EH (cell line): Measurements from ENCODE around the gene OR8B3.
A peak's percentile ranks its signal among the peaks of the same experiment; 100 is the strongest.
"Not testable (repeated sequence)": the region's sequence is repeated elsewhere in the genome, so short reads cannot be mapped to it uniquely, and the experiment has no call there.

ENCODE experiments used
- DNase-seq: peaks from one replicate; pipeline ENCODE4 v3.0.0-alpha.2; 2015; ENCODE audit warnings: low read depth

The OR8B3 gene

DNA sequence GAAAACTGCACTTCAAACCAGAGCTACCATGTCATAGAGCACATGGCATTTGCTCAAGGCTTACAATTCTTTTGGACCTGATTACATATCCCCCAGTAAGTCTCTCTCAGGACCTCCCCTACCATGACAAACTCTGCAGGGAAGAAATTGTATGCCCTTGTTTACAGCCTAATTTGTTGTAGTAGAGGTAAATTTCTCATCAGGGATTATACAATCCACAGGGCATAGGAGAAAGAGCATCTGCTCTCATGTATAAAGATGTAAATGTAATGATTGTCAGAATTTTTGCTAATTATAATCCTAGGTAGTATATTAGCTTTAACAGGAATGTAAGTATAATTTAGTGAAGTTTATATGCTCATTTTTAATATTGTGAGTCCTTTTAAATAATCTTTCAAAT lies at the start of gene OR8B3:
OR8B3 (minus strand) TSS at position 101 of the 400 bp plus-strand sequence. CDS start 1,673 bp downstream, outside the sequence.
- no peak for DNase-seq

- DNase-seq, result no peak
Observed at GRCh38 chr11:124446916-124447315, 48.1 kb upstream of the OR8B3 start.

GRCh38 chr11:124445646-124446150 lies 46.9 kb upstream of the OR8B3 start, which contains the start of gene OR8B8:
OR8B8 (minus strand) TSS chr11:124445696; CDS start chr11:124441085, 4,611 bp downstream.
- no peak for DNase-seq

GRCh38 chr11:124442847-124443246 lies 44.0 kb upstream of the OR8B3 start:
- no peak for DNase-seq

- DNase-seq, result no peak
Observed at GRCh38 chr11:124442442-124442841, 43.6 kb upstream of the OR8B3 start.

- DNase-seq, result no peak
Observed at GRCh38 chr11:124441519-124441918, 42.7 kb upstream of the OR8B3 start.

DNA sequence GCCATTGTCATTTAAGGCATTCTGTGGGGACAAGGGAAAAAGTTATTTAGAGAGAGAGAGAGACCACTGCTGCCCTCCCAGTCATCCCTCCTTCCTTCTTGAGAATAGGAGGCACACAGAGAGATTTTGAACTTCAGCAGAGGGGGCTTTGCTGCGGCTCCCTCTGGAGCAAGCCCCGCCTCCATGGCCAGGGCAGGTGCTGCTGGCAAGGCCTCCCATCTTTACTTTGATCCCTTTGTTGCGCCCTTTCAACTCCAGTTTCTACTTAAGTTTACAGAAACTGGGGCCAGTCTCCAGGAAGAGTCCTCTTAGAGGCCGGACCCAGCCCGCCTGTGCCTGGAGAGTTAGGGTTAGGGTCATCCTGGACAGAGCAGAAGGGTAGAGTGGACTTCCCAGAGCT lies 42.3 kb upstream of the OR8B3 start:
- DNase-seq, result no peak

GRCh38 chr11:124440608-124441007 lies 41.8 kb upstream of the OR8B3 start:
- no peak for DNase-seq

- DNase-seq, result no peak
Observed at GRCh38 chr11:124434699-124435098, 35.9 kb upstream of the OR8B3 start.

DNA sequence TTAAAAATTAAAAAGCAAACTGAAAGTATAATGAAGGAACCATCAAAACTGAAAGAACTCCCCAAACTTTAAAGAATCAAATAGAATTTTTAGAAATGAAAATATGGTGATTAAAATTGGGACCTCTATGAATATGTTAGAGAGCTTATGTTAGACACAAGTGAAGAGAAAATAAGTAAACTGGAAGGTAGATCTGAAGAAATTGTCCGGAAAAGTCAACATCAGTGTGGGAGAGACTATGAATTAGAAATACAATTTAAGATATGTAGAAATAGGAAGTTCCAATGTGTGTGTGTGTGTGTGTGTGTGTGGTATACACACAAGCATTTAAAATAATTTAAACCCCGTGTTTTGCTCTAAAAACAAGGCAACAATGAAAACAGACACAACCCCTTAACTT lies 30.8 kb upstream of the OR8B3 start:
- no peak for DNase-seq

DNA sequence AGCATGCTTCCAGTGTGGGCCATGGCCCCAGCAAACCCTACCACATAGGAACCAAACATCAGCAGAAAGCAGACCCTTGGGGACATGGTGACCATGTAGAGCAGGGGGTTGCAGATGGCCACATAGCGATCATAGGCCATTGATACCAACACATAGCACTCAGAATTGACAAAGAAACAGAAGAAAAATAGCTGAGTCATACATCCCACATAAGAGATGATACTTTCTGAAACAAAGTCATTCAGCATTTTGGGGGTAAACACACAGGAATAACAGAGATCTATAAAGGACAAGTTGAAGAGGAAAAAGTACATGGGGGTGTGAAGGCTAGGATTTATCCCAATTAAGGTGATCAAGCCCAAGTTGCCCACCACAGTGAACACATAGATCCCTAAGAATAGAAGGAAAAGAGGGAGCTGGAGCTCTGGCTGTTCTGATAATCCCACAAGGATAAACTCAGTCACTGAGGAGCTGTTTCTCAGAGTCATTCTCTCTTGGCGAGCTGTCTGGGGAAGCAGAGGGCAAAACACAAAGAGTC lies 25.6 kb upstream of the OR8B3 start, which contains the start of gene OR8B4:
OR8B4 (minus strand) TSS at position 488 of the 538 bp plus-strand sequence; CDS start at position 488, 0 bp downstream.
- no peak for DNase-seq

DNA sequence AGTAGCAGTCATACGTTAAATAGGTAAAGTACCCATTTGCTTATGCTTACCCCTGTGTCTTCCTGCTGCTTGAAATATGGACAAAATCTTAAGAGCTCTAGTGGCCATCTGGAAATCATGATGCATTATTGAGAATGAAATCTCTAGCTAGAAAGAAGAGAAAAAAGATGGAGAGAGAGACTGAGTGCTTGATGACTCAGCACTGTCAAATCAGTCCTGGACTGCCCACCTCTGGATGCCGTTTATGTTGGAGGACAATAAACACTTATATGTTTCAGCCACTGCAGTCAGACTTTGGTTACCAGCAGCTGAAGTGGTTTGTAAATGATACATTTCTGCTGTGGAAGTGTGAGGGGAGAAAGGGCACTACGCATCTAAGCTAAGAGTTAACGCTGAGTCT lies 22.2 kb upstream of the OR8B3 start:
- DNase-seq, result no peak

DNA sequence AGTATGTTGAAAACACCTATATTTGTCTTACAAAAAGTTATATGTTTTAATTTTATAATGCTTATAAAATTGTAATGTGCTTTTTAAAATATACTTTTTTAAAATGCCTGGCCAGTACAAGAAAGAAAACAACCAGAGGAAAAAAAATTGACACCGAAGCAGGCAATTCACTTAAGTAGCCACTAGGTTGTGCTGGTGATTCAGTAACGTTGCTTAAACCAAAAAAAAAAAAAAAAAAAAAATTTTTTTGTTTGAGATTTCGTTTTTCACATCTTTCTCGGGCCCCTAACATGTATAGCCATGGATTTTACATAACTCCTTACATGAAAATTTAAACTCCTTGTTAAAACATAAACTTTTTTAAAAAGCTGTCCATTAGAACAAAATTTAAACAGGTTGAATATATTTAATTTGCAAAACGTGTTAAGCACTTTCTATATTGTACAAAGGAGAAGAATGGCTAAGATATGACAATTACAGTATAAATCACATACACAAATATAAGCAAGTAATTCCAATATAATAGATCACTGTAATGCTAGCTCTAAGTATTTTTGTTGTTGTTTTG lies 16.6 kb upstream of the OR8B3 start:
- DNase-seq, result peak; percentile 43

- no peak for DNase-seq
Observed at GRCh38 chr11:124409906-124410305, 11.1 kb upstream of the OR8B3 start.

DNA sequence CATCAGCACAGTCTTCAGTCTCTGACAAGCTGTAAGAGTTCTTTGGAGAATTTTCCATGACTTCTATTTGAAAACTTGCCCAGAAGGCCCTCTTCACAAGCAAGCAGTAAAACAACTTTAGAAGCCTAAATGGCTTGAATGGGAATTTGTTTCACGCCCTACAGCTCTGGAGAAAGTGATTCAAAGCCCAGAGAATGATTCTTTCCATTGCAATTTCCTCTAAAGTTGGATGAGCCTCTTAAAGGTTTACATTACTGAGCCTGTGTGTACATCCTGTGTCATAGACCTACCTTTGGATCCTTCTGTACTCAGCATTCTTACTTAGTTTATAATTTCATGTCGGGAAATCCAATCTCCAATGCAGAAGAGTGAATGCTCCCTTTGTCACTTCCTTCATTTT lies 6.8 kb upstream of the OR8B3 start:
- no peak for DNase-seq

- DNase-seq, result not testable (repeated sequence)
Observed at GRCh38 chr11:124403186-124403585, 4.4 kb upstream of the OR8B3 start.

GRCh38 chr11:124402326-124402922 lies 3.6 kb upstream of the OR8B3 start:
- peak; percentile 76 for DNase-seq

DNA sequence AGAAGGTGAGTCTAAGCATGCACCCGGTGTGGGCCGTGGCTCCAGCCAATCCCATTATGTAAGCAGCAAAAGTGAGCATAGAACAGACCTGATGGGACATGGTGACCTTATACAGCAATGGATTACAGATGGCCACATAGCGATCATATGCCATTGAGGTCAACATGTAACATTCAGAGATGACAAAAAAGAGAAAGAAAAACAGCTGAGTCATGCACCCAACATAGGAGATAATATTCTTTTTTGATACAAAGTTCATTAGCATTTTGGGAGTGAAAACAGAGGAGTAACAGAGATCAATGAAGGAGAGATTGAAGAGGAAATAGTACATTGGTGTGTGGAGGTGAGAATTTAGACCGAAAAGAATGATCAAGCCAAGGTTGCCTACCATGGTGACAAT lies 2.0 kb downstream of the OR8B3 start:
- not testable (repeated sequence) for DNase-seq

DNA sequence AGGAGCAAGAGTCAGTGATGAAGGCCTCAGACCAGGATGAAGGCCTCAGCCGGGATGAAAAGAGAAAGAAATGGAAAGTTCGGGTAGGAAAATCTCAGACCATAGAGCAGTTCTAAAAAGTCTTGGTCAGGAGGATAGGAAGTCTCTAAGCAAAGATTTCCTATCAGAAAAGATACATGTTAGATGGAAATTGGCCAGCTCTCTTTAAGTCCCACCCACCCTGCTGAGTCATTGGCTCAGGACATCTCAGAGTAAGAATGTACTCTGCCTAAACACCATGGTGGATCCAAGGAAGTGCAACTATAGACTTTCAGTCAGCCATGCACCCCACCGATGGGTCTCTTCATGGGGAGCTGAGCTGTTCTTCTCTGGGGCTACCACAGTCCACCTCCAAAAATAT lies 4.4 kb downstream of the OR8B3 start:
- DNase-seq, result peak; percentile 4

DNA sequence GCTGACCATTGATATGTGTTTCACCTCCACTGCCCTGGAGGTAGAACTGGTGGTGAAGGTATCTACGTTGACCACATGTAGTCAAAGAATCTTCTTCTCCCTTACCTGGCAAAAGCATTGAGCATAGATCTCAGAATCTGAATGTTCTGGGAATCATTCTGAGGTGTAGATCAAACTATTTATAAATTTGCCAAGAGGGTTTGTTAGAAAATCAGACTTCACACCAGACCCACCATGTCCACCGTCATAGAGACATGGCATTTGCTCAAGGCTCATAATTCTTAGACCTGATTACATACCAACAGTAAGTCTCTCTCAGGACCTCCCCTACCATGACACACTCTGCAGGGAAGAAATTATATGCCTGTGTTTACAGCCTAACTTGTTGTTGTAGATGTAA lies 14.4 kb downstream of the OR8B3 start, which contains the start of gene OR8B2:
OR8B2 (minus strand) TSS at position 101 of the 400 bp plus-strand sequence. CDS start 1,156 bp downstream, outside the sequence.
- no peak for DNase-seq

DNA sequence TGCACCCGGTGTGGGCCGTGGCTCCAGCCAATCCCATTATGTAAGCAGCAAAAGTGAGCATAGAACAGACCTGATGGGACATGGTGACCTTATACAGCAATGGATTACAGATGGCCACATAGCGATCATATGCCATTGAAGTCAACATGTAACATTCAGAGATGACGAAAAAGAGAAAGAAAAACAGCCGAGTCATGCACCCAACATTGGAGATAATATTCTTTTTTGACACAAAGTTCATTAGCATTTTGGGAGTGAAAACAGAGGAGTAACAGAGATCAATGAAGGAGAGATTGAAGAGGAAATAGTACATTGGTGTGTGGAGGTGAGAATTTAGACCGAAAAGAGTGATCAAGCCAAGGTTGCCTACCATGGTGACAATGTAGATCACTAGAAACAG lies 16.0 kb downstream of the OR8B3 start:
- DNase-seq, result not testable (repeated sequence)

GRCh38 chr11:124380585-124380984 lies 18.2 kb downstream of the OR8B3 start:
- no peak for DNase-seq

DNA sequence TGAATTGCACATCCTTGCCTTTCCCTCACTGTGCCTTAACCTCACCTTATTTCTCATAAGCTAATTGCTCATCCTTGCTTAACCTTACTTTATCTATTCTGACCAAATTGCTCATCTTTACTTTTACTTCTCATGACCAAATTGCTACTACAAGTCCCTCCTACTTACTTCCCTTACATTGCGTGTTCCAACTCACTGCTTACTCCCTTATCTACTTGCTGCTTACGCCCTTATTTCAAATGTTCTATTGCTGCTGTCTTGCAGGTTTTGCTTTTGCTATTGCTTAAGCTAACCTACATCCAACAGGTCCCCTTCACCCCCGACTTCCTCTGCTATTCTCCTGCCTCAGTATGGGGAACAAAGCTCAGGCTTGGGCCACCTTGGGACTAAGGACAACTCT lies 22.5 kb downstream of the OR8B3 start:
- no peak for DNase-seq
